Liver (tissue), 3 donors: Measurements from ENCODE around the gene WNK2.

Experiments
- GABPA ChIP-seq, 2 donors: IDR thresholded peaks in 1 of 2; conservative IDR thresholded peaks in 1 of 2; 2 replicates each; pipeline ENCODE4 v1.6.1; 2016; ENCODE audit warnings: antibody characterized with exemption in 2 of 2, mild to moderate bottlenecking in 1 of 2, moderate library complexity in 1 of 2
- RAD21 ChIP-seq, 2 donors: IDR thresholded peaks; 2 replicates each; pipeline ENCODE4 v1.6.1; 2016; ENCODE audit warnings: antibody characterized with exemption in 2 of 2, mild to moderate bottlenecking in 2 of 2
- TF ChIP-seq, protein P1 (sequence below): fragments of 150-350 bp; IDR thresholded peaks from 2 replicates; pipeline ENCODE4 v1.5.1; 2017; ENCODE audit warnings: improper control_type of control experiment, low read depth, low read length; ENCODE audit not compliant: missing input control
- donor health status: healthy.
- donor health status: healthy.

DNA sequence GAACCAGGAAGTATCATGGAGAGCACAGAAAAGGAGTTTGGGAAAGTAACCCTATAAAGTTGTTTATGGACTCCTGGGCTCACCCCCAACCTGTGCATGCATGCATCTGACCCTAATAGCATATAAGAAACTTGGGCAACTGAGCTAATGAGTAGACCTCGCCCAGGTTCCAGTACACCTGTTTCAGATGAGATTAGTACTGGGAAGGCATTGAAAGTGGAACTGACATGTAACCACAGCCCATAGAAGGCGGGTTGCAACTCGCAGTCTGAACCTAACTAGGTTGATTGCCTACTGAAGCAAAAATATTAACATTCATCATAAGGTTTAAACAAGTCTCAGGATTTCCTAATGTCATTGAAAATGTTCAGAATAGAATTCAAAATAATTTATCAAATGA, 87.0 kb downstream of the WNK2 start:
- TF ChIP-seq, protein P1, sequence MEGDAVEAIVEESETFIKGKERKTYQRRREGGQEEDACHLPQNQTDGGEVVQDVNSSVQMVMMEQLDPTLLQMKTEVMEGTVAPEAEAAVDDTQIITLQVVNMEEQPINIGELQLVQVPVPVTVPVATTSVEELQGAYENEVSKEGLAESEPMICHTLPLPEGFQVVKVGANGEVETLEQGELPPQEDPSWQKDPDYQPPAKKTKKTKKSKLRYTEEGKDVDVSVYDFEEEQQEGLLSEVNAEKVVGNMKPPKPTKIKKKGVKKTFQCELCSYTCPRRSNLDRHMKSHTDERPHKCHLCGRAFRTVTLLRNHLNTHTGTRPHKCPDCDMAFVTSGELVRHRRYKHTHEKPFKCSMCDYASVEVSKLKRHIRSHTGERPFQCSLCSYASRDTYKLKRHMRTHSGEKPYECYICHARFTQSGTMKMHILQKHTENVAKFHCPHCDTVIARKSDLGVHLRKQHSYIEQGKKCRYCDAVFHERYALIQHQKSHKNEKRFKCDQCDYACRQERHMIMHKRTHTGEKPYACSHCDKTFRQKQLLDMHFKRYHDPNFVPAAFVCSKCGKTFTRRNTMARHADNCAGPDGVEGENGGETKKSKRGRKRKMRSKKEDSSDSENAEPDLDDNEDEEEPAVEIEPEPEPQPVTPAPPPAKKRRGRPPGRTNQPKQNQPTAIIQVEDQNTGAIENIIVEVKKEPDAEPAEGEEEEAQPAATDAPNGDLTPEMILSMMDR, result no peak
- TF ChIP-seq GABPA (IDR thresholded peaks at IDR 0.05 in 1 of 2, conservative IDR thresholded peaks at IDR 0.05 in 1 of 2) (no peak), RAD21 (IDR thresholded peaks at IDR 0.05) (no peak)
